ENCODE data around the gene MYO7A. TPM values are rescaled to one million over a fixed set of nuclear protein-coding genes. Genes with fewer than 3 reads are reported as not detected.

Gene MYO7A
- total and polyA plus RNA-seq, 3 experiments from 2014 or later: 0.06 to 0.31 (median 0.20) TPM

GRCh38 chr11:77138106-77138649 is 10.1 kb downstream of the MYO7A start:
- H3K27ac ChIP-seq (ENCODE audit: low read depth, low read length): no peak overlapping the region
- no peaks in the 10 kb centered on the region for H3K27me3 ChIP-seq (ENCODE audit: insufficient read depth, low read length, poor library complexity, severe bottlenecking)
- no peak overlapping the region for H3K4me3 ChIP-seq (ENCODE audit: low read length)
- Mint-ChIP-seq H3K36me3 (no peaks in the 10 kb centered on the region), H3K4me3 (no peak overlapping the region), H3K27ac (no peak overlapping the region), H3K27me3 (peaks cover 5 to 14% of the 10 kb centered on the region in 2 donors), H3K4me1 (peaks cover 12 to 28% (median 17%) of the 10 kb centered on the region in 3 donors), H3K9me3 (no peaks in the 10 kb centered on the region)
- DNase-seq: no peak
- no peaks in the 10 kb centered on the region for H3K36me3 ChIP-seq (ENCODE audit: insufficient read depth, low read length)
- ChIA-PET CTCF (no interaction called here), POLR2A (no interaction called here)
- H3K9me3 ChIP-seq (ENCODE audit: low read length): no peaks in the 10 kb centered on the region
- H3K4me1 ChIP-seq (ENCODE audit: insufficient read depth, low read length): peaks cover 5% of the 10 kb centered on the region

GRCh38 chr11:77139201-77139600 is 11.2 kb downstream of the MYO7A start:
- no peak overlapping the region for H3K4me3 ChIP-seq (ENCODE audit: low read length)
- no peak for DNase-seq
- no peaks in the 10 kb centered on the region for H3K9me3 ChIP-seq (ENCODE audit: low read length)
- H3K27me3 ChIP-seq (ENCODE audit: insufficient read depth, low read length, poor library complexity, severe bottlenecking): no peaks in the 10 kb centered on the region
- Mint-ChIP-seq H3K4me3 (peak overlapping the region in 1 of 7 donors; percentile 32), H3K4me1 (peaks cover 16 to 33% (median 26%) of the 10 kb centered on the region in 3 donors), H3K36me3 (no peaks in the 10 kb centered on the region), H3K9me3 (no peaks in the 10 kb centered on the region), H3K27me3 (peaks cover 5 to 14% of the 10 kb centered on the region in 2 donors), H3K27ac (no peak overlapping the region)
- CTCF ChIA-PET: no interaction called here
- H3K36me3 ChIP-seq (ENCODE audit: insufficient read depth, low read length): no peaks in the 10 kb centered on the region
- H3K27ac ChIP-seq (ENCODE audit: low read depth, low read length): no peak overlapping the region
- H3K4me1 ChIP-seq (ENCODE audit: insufficient read depth, low read length): peaks cover 5% of the 10 kb centered on the region
- POLR2A ChIA-PET: no interaction called here

GRCh38 chr11:77140231-77140851 is 12.3 kb downstream of the MYO7A start:
- POLR2A ChIA-PET: no interaction called here
- Mint-ChIP-seq H3K36me3 (no peaks in the 10 kb centered on the region), H3K9me3 (no peaks in the 10 kb centered on the region), H3K4me3 (no peak overlapping the region), H3K27me3 (peaks cover 5 to 14% of the 10 kb centered on the region in 2 donors), H3K4me1 (peaks cover 16 to 33% (median 26%) of the 10 kb centered on the region in 3 donors), H3K27ac (peak overlapping the region in 1 of 8 donors; percentile 23)
- Histone ChIP-seq H3K4me1 (ENCODE audit: insufficient read depth, low read length) (peaks cover 5% of the 10 kb centered on the region), H3K27me3 (ENCODE audit: insufficient read depth, low read length, poor library complexity, severe bottlenecking) (no peaks in the 10 kb centered on the region), H3K36me3 (ENCODE audit: insufficient read depth, low read length) (no peaks in the 10 kb centered on the region), H3K4me3 (ENCODE audit: low read length) (no peak overlapping the region), H3K27ac (ENCODE audit: low read depth, low read length) (no peak overlapping the region), H3K9me3 (ENCODE audit: low read length) (no peaks in the 10 kb centered on the region)
- DNase-seq: no peak
- CTCF ChIA-PET: interaction anchor here (2.2 kb wide), 1 partner anchor 13 kb away, joined by 9 read pairs; the partner anchor contains the start of gene MYO7A

- Mint-ChIP-seq H3K27me3 (peaks cover 5 to 14% of the 10 kb centered on the region in 2 donors), H3K4me3 (no peak overlapping the region), H3K36me3 (no peaks in the 10 kb centered on the region), H3K9me3 (no peaks in the 10 kb centered on the region), H3K27ac (peak overlapping the region in 2 of 8 donors; percentile 23 to 82), H3K4me1 (peaks cover 16 to 29% (median 26%) of the 10 kb centered on the region in 3 donors)
- no peak overlapping the region for H3K4me3 ChIP-seq (ENCODE audit: low read length)
- H3K36me3 ChIP-seq (ENCODE audit: insufficient read depth, low read length): no peaks in the 10 kb centered on the region
- H3K27me3 ChIP-seq (ENCODE audit: insufficient read depth, low read length, poor library complexity, severe bottlenecking): no peaks in the 10 kb centered on the region
- H3K27ac ChIP-seq (ENCODE audit: low read depth, low read length): no peak overlapping the region
- ChIA-PET CTCF (interaction anchor here (2.2 kb wide), 1 partner anchor 14 kb away, joined by 9 read pairs; the partner anchor contains the start of gene MYO7A), POLR2A (no interaction called here)
- no peaks in the 10 kb centered on the region for H3K9me3 ChIP-seq (ENCODE audit: low read length)
- no peak for DNase-seq
- H3K4me1 ChIP-seq (ENCODE audit: insufficient read depth, low read length): peaks cover 5% of the 10 kb centered on the region
Measured at GRCh38 chr11:77141034-77141433, 13.0 kb downstream of the MYO7A start.

- H3K27ac ChIP-seq (ENCODE audit: low read depth, low read length): no peak overlapping the region
- CTCF ChIA-PET: interaction anchor here (2.2 kb wide), 1 partner anchor 14 kb away, joined by 9 read pairs; the partner anchor contains the start of gene MYO7A
- Mint-ChIP-seq H3K27ac (no peak overlapping the region), H3K4me3 (no peak overlapping the region), H3K27me3 (peaks cover 5 to 14% of the 10 kb centered on the region in 2 donors), H3K9me3 (no peaks in the 10 kb centered on the region), H3K4me1 (peaks cover 16 to 26% (median 26%) of the 10 kb centered on the region in 3 donors), H3K36me3 (no peaks in the 10 kb centered on the region)
- POLR2A ChIA-PET: no interaction called here
- no peak overlapping the region for H3K4me3 ChIP-seq (ENCODE audit: low read length)
- DNase-seq: no peak
- no peaks in the 10 kb centered on the region for H3K36me3 ChIP-seq (ENCODE audit: insufficient read depth, low read length)
- no peaks in the 10 kb centered on the region for H3K27me3 ChIP-seq (ENCODE audit: insufficient read depth, low read length, poor library complexity, severe bottlenecking)
- peaks cover 5% of the 10 kb centered on the region for H3K4me1 ChIP-seq (ENCODE audit: insufficient read depth, low read length)
- H3K9me3 ChIP-seq (ENCODE audit: low read length): no peaks in the 10 kb centered on the region
Measured at GRCh38 chr11:77141475-77141874, 13.4 kb downstream of the MYO7A start.

GRCh38 chr11:77142091-77142975 is 14.3 kb downstream of the MYO7A start:
- DNase-seq: peak in 2 of 5 donors; percentile 33 to 57
- Mint-ChIP-seq H3K27me3 (peaks cover 5 to 7% of the 10 kb centered on the region in 2 donors), H3K9me3 (no peaks in the 10 kb centered on the region), H3K27ac (peak overlapping the region in 5 of 8 donors; percentile 1 to 78 (median 39)), H3K4me3 (peak overlapping the region in 2 of 7 donors; percentile 8 to 40), H3K36me3 (no peaks in the 10 kb centered on the region), H3K4me1 (peaks cover 16 to 32% (median 26%) of the 10 kb centered on the region in 3 donors)
- peaks cover 5% of the 10 kb centered on the region for H3K4me1 ChIP-seq (ENCODE audit: insufficient read depth, low read length)
- no peak overlapping the region for H3K27ac ChIP-seq (ENCODE audit: low read depth, low read length)
- H3K27me3 ChIP-seq (ENCODE audit: insufficient read depth, low read length, poor library complexity, severe bottlenecking): no peaks in the 10 kb centered on the region
- H3K36me3 ChIP-seq (ENCODE audit: insufficient read depth, low read length): no peaks in the 10 kb centered on the region
- POLR2A ChIA-PET: no interaction called here
- no peak overlapping the region for H3K4me3 ChIP-seq (ENCODE audit: low read length)
- CTCF ChIA-PET: interaction anchor here (1.9 to 2.2 kb wide), 2 partner anchors 15 kb away, joined by 7 to 9 read pairs; partner anchors contain the start of gene MYO7A
- H3K9me3 ChIP-seq (ENCODE audit: low read length): no peaks in the 10 kb centered on the region

GRCh38 chr11:77143405-77144020 is 15.5 kb downstream of the MYO7A start:
- Mint-ChIP-seq H3K4me3 (no peak overlapping the region), H3K36me3 (no peaks in the 10 kb centered on the region), H3K27me3 (peaks cover 5 to 6% of the 10 kb centered on the region in 2 donors), H3K4me1 (peaks cover 26 to 43% (median 38%) of the 10 kb centered on the region in 3 donors), H3K27ac (peak overlapping the region in 2 of 8 donors; percentile 58 to 72), H3K9me3 (no peaks in the 10 kb centered on the region)
- POLR2A ChIA-PET: no interaction called here
- no peaks in the 10 kb centered on the region for H3K9me3 ChIP-seq (ENCODE audit: low read length)
- CTCF ChIA-PET: interaction anchor here (1.9 kb wide), 1 partner anchor 16 kb away, joined by 7 read pairs; no protein-coding TSS in a partner anchor
- no peak overlapping the region for H3K27ac ChIP-seq (ENCODE audit: low read depth, low read length)
- no peak overlapping the region for H3K4me3 ChIP-seq (ENCODE audit: low read length)
- H3K27me3 ChIP-seq (ENCODE audit: insufficient read depth, low read length, poor library complexity, severe bottlenecking): no peaks in the 10 kb centered on the region
- H3K4me1 ChIP-seq (ENCODE audit: insufficient read depth, low read length): peaks cover 5% of the 10 kb centered on the region
- no peak for DNase-seq
- no peaks in the 10 kb centered on the region for H3K36me3 ChIP-seq (ENCODE audit: insufficient read depth, low read length)

Data from CD8-positive, alpha-beta memory T cell (primary cell).